ENCODE data around the gene DENND1C. TPM values are rescaled to one million over a fixed set of nuclear protein-coding genes. Genes with fewer than 3 reads are reported as not detected.

DENND1C gene
- total and polyA plus RNA-seq, 2 of the 8 experiments (the other 6 are each of a cell fraction or from before 2014, with no cell fraction given), result 3.6 to 4.0 TPM

DNA sequence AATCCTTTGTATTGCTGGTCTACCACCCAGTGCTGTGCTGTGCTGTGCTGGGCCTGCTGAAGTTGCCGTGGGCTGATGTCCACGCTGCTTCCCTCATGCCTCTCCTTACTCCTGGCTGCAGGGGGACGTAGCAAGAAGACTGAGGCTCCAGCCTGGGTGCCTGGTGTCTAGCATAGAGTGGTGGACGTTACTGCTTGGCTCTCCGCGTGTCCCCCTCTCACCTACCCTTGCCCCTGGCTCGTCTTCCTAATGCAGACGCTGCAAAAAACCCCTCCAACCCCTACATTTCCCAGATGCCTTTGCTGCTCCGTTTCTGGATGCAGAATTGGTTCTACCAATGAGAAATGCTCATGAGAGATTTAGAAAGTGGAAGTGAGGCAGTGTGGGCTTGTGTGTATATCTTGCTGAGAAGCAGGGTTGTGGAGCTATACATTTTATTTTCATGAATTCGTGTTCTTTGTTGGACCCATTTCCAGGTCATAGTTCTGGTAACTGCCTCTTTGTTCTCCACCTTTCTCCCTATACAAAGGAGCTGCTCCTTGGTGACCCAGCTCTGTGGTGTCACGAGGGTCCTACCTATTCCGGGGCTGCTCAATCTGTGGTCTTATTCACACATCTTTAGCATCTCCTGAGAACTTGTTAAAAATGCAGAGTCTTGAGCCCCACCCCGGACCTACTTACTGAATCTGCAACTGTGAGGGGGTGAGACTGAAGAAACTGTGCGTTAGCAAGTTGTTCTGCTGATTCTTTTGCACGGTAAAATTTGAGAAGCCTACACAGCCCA, 7.9 kb upstream of the DENND1C start (continued):
- TF ChIP-seq, protein P1, sequence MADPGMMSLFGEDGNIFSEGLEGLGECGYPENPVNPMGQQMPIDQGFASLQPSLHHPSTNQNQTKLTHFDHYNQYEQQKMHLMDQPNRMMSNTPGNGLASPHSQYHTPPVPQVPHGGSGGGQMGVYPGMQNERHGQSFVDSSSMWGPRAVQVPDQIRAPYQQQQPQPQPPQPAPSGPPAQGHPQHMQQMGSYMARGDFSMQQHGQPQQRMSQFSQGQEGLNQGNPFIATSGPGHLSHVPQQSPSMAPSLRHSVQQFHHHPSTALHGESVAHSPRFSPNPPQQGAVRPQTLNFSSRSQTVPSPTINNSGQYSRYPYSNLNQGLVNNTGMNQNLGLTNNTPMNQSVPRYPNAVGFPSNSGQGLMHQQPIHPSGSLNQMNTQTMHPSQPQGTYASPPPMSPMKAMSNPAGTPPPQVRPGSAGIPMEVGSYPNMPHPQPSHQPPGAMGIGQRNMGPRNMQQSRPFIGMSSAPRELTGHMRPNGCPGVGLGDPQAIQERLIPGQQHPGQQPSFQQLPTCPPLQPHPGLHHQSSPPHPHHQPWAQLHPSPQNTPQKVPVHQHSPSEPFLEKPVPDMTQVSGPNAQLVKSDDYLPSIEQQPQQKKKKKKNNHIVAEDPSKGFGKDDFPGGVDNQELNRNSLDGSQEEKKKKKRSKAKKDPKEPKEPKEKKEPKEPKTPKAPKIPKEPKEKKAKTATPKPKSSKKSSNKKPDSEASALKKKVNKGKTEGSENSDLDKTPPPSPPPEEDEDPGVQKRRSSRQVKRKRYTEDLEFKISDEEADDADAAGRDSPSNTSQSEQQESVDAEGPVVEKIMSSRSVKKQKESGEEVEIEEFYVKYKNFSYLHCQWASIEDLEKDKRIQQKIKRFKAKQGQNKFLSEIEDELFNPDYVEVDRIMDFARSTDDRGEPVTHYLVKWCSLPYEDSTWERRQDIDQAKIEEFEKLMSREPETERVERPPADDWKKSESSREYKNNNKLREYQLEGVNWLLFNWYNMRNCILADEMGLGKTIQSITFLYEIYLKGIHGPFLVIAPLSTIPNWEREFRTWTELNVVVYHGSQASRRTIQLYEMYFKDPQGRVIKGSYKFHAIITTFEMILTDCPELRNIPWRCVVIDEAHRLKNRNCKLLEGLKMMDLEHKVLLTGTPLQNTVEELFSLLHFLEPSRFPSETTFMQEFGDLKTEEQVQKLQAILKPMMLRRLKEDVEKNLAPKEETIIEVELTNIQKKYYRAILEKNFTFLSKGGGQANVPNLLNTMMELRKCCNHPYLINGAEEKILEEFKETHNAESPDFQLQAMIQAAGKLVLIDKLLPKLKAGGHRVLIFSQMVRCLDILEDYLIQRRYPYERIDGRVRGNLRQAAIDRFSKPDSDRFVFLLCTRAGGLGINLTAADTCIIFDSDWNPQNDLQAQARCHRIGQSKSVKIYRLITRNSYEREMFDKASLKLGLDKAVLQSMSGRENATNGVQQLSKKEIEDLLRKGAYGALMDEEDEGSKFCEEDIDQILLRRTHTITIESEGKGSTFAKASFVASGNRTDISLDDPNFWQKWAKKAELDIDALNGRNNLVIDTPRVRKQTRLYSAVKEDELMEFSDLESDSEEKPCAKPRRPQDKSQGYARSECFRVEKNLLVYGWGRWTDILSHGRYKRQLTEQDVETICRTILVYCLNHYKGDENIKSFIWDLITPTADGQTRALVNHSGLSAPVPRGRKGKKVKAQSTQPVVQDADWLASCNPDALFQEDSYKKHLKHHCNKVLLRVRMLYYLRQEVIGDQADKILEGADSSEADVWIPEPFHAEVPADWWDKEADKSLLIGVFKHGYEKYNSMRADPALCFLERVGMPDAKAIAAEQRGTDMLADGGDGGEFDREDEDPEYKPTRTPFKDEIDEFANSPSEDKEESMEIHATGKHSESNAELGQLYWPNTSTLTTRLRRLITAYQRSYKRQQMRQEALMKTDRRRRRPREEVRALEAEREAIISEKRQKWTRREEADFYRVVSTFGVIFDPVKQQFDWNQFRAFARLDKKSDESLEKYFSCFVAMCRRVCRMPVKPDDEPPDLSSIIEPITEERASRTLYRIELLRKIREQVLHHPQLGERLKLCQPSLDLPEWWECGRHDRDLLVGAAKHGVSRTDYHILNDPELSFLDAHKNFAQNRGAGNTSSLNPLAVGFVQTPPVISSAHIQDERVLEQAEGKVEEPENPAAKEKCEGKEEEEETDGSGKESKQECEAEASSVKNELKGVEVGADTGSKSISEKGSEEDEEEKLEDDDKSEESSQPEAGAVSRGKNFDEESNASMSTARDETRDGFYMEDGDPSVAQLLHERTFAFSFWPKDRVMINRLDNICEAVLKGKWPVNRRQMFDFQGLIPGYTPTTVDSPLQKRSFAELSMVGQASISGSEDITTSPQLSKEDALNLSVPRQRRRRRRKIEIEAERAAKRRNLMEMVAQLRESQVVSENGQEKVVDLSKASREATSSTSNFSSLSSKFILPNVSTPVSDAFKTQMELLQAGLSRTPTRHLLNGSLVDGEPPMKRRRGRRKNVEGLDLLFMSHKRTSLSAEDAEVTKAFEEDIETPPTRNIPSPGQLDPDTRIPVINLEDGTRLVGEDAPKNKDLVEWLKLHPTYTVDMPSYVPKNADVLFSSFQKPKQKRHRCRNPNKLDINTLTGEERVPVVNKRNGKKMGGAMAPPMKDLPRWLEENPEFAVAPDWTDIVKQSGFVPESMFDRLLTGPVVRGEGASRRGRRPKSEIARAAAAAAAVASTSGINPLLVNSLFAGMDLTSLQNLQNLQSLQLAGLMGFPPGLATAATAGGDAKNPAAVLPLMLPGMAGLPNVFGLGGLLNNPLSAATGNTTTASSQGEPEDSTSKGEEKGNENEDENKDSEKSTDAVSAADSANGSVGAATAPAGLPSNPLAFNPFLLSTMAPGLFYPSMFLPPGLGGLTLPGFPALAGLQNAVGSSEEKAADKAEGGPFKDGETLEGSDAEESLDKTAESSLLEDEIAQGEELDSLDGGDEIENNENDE (IDR thresholded peaks at IDR 0.05; ENCODE audit: insufficient replicate concordance, low read length), result no peak
- TF ChIP-seq, protein P2, sequence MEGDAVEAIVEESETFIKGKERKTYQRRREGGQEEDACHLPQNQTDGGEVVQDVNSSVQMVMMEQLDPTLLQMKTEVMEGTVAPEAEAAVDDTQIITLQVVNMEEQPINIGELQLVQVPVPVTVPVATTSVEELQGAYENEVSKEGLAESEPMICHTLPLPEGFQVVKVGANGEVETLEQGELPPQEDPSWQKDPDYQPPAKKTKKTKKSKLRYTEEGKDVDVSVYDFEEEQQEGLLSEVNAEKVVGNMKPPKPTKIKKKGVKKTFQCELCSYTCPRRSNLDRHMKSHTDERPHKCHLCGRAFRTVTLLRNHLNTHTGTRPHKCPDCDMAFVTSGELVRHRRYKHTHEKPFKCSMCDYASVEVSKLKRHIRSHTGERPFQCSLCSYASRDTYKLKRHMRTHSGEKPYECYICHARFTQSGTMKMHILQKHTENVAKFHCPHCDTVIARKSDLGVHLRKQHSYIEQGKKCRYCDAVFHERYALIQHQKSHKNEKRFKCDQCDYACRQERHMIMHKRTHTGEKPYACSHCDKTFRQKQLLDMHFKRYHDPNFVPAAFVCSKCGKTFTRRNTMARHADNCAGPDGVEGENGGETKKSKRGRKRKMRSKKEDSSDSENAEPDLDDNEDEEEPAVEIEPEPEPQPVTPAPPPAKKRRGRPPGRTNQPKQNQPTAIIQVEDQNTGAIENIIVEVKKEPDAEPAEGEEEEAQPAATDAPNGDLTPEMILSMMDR (IDR thresholded peaks at IDR 0.05; ENCODE audit: control extremely low read depth in 1 of 3, insufficient read depth in 1 of 3, low read depth in 1 of 3, low read length in 3 of 3), result no peak
- TF ChIP-seq GABPA (IDR thresholded peaks at IDR 0.05; ENCODE audit: borderline replicate concordance, insufficient read depth, low read length) (no peak), POU5F1 (IDR thresholded peaks at IDR 0.05; ENCODE audit: low read depth, low read length) (no peak), CBX5 (IDR thresholded peaks at IDR 0.05; ENCODE audit: low read depth, low read length) (no peak)
- TF ChIP-seq, protein P3, sequence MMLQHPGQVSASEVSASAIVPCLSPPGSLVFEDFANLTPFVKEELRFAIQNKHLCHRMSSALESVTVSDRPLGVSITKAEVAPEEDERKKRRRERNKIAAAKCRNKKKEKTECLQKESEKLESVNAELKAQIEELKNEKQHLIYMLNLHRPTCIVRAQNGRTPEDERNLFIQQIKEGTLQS (IDR thresholded peaks at IDR 0.05; ENCODE audit: insufficient read depth, low read depth, low read length), result no peak
